ENCODE measurements around the gene CDC26.
"Not testable (repeated sequence)": the region's sequence is repeated elsewhere in the genome, so short reads cannot be mapped to it uniquely, and the experiment has no call there.

CDC26 gene

DNA sequence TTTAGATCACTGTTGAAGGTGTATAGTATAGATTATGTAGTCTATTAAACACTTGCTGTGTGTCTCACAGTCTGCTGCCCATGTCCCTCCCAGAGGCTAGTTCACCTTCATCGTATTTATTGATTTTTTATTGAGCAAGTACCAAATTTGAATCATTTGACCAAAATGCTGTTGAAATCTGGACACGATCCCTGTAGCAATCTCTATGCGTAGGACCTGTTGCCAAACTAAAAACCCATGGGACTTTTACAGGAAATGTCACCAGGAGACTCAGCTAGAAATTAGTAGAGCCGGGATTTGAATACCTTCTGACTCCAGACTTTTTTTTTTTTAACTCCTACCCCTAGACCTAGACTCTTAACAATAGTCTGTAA, 36.5 kb downstream of the CDC26 start:
- no peak for DNase-seq (ENCODE audit: low read depth in 2 of 2)

DNA sequence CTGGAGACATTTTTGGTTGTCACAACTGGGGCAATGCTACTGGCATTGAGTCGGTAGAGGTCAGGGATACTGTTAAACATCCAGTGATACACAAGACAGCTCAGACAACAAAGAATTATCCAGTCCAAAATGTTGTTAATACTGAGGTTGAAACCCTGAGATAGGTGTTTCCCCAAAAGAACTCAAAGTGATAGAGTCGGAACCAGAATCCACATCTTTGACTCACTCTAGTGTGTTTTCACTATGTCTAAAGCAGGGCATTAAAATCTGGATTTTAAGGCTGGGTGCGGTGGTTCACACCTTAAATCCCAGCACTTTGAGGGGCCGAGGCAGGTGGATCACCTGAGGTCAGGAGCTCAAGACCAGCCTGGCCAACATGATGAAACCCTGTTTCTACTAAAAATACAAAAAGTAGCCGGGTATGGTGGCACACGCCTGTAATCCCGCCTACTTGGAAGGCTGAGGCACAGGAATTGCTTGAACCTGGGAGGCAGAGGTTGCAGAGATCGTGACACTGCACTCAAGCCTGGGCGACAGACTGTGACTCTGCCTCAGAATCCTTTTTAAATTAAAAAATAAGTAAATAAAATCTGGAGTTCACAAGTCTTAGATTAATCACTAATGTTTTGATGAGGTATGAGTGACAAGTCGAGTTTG, 37.0 kb downstream of the CDC26 start:
- DNase-seq (ENCODE audit: low read depth in 2 of 2) = no peak

DNA sequence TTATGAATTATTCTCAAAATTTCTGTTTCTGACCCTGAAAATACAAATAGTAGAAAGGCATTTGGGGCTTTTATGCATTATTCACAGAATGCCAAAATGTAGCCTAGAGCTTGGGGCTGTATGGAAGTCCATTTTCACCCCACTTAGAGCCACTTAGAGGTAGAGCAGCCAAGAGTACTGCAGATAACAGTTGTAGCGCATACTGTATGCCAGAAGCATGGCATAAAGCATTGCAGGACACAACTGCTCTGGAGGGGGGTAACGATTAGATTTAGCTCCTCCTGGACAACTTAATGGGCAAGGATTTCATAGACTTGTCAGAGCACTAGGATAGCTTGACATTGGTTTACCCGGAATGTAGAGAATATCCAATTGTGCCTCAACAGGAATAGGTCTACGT, 38.3 kb downstream of the CDC26 start:
- DNase-seq (ENCODE audit: low read depth in 2 of 2) = no peak

DNA sequence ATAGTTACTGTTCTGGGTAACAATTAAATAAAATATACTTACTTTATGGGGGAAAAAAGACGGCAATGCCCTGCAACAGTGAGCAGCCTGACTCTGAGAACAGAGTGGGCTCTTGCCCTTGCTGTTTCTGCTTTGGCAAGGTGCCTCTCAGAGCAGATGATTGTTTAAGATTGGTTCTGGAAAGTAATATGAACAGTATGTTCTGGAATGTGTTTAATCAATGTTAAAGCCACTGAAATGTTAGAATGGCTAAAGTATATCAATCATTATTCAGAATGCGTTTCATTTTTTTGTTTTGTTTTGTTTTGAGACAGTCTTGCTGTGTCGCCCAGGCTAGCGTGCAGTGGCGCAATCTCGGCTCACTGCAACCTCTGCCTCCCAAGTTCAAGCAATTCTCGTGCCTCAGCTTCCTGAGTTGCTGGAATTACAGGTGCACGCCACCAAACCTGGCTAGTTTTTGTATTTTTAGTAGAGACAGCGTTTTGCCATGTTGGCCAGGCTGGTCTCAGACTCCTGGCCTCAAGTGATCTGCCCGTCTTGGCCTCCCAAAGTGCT, 39.6 kb downstream of the CDC26 start:
- not testable (repeated sequence) for DNase-seq (ENCODE audit: low read depth in 2 of 2)

DNA sequence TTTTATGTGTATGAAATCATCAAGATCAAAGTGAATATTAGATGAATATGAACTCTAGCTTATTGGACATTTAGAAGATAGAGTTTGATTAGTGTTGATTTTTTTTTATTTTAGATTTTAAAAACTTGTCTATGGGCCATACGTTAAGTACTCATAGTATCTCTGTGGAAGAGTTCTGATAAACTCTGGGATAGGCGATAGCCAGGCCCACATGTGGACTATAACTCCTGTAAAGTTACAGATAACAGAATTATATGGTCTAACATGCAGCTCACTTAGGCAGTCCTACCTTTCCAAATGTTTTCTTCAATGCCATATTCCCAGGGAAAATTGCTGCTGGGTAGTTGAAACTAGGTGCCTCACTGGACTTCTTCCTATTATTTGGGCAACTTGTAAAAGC, 43.7 kb downstream of the CDC26 start:
- no peak for DNase-seq (ENCODE audit: low read depth in 2 of 2)

DNA sequence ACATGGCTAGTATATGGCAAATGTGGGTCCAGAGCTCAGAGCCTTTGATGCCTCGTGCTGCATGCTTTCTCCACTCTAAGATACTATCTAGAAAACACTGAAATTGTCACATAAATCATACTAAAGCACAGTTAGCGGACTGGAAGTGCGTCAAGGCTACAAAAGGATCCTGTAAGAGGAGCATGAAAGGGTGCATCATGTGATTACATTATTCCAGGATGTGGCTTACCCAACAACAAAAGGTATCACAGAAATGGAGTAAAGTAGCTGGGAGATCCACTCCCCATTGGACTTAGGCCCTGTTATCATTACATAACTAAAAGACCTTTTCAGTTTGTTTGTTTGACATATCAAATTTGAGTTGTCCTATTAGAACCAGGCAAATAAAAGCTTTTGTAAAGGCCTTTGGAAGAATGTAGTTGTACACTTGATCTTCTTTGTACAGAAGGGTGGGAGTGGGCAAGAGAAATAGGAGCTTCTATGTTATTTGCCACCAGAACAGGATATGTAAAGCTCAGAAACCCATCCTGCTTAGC, 47.2 kb downstream of the CDC26 start:
- no peak for DNase-seq (ENCODE audit: low read depth in 2 of 2)

DNA sequence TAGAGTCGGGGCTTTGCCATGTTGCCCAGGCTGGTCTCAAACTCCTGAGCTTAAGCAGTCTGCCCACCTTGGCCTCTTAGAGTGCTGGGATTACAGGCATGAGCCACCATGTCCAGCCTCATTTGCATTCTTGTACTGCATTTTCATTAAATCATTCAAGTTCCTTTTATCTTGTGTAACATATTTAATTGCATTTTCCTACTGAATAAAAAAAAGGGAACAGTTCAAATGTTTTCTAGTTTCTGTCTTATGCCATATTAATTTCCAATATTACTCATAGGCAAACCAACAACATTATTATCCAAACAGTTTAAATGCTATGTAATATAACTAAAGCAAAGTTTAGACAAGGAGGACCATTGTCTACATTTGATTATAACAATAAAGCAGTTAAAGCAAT, 47.9 kb downstream of the CDC26 start:
- no peak for DNase-seq (ENCODE audit: low read depth in 2 of 2)

DNA sequence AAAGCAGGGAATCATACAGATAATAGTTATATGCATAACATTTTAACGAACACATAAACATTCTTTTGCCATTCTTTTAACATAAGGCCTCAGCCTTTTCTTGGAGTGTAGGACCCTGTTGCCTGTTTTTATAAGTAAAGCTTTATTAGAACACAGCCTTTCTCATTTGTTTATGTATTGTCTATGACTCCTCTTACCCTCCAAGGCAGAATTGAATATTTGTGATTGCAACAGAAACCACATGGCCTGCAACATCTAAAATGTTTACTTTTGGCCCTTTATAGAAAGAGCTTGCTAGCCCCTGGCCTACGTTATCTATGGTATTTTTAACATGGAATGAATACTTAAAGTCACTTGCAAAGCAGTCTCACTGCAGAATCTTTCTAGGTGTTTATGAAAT, 51.4 kb downstream of the CDC26 start:
- DNase-seq (ENCODE audit: low read depth in 2 of 2) = no peak

DNA sequence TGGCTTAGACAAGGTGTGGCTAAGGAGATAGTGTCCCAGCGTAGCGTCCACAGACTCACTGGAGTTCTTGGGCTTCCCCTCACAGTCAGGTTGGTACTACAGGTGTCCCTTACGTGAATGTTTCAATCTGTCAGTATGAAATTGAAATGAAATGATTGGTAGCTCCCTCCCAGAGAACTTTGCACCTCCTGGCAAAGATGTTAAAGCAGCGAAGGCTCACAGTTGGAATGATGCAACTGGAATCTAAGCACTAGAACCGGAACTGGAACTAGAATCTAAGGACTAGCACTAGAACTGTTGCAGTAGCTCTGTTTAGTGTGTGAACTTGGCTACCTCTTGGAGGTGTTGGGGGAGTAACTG, 52.9 kb downstream of the CDC26 start:
- DNase-seq (ENCODE audit: low read depth in 2 of 2) = no peak

DNA sequence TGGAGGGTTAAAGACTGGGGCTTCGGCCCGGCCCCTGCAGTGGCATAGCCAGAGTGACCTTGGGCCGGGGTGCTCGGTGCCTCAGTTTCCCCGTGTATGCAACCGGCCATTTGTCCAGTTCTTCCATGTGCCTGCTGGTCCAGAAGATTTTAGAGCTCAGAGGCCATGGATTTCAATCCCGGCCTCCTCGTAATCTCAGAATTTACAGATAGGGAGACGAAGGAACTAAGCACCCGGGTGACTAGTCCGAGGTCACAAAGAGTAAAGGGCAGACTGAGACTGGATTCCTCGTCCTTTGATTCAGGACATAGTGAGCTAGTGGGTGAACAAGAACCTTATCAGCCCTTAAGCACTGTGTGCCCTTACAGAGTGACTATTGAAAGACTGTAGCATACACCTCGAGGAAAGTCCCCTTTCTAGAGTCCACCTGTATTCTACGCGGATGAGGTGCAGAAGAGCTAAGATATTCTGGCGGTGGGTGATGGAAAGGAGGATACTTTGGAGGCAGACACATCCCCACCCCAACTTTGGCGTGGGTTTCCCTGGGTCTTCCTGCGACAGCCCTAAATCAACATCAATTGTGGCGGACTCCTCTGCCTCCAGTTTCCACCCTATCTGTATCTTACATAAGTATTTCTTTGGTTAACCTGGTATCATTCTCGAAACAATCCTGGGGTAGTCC, 53.4 kb downstream of the CDC26 start:
- no peak for DNase-seq (ENCODE audit: low read depth in 2 of 2)

DNA sequence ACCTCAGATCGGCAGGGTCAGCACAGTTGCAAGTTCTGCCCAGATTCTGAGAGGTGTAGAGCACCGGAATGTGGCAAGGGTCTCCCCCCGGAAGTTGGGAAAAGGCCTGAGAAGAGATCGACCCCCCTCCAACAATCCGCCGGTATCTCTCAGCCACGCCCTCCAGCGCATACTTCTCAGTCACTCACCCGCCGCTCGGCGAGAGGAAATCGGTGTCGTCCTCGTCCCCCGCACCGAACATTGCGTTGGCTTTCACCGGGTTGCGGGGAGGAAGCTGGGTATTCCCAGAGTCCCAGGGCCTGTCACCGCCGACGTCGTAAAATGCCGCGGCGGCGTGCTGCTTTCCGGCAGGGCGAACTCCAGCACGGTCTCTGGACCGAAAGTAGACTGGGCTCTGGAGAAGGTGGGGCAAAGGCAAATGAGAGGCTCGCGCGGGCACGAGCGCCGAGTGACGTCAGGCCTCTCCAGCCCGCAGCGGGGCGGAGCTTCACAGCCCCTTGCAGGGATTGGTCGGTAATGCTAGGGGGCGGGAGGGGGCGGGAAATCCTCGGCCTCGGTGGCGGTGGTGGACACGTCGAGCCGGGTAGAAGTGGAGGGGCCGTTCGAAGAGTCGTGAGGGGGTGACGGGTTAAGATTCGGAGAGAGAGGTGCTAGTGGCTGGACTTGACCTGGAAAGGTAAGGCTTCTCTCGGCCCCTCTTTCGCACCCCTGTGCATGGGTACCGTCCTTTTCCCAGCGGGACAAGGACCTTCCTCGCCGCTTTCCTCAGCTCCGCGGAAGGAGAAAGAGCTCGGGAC, 54.2 kb downstream of the CDC26 start, which contains the start of the genes FKBP15 and SLC31A1:
FKBP15 (minus strand) TSS at position 275 of the 797 bp plus-strand sequence; CDS start at position 241, 34 bp downstream.
SLC31A1 (plus strand) TSS at position 542 of the 797 bp plus-strand sequence. CDS start 34,605 bp downstream, outside the sequence.
- DNase-seq (ENCODE audit: low read depth in 2 of 2) = peak; percentile 94 to 97

DNA sequence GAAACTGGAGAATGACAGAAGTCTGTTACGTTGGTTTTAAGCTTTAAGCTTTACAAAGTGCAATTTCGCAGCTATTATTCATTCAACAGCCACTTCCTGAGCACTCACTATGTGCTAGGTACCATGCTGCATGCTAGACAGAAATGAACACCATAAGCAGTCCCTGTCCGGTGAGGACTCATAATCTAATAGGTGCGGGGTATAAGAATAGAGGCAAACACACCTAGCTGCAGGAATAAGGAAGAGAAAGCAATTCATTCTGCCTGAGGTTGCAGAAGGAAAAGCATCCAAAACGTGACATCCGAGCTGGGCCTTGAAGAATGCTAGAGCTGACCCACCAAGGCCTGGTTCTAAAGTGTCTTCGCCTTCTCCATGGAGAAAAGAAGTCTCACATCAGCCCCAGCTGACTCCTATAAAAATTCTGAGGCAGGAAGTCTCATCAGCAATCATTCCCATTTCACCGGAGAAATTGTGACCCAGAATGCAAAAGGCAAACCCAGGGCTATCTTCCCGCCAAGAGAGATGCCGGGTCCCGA, 54.8 kb downstream of the CDC26 start:
- DNase-seq (ENCODE audit: low read depth in 2 of 2) = no peak

DNA sequence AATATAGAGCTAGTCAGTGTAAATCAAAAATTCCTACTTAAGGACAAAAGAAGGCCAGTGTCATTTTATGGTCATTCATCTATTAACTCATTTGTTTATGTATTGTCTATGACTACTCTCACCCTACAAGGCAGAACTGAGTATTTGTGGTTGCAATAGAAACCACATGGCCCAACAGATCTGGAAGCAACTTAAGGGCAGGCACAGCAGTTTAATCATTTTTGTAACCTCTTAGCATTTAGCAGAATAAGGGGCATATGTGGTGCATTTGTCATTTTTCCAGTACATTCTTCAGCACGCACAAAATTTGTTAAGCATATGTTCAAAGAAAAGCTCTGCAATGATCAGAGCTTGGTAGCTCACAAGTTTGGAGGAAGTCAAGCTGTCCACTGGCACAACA, 55.4 kb downstream of the CDC26 start:
- DNase-seq (ENCODE audit: low read depth in 2 of 2) = no peak

DNA sequence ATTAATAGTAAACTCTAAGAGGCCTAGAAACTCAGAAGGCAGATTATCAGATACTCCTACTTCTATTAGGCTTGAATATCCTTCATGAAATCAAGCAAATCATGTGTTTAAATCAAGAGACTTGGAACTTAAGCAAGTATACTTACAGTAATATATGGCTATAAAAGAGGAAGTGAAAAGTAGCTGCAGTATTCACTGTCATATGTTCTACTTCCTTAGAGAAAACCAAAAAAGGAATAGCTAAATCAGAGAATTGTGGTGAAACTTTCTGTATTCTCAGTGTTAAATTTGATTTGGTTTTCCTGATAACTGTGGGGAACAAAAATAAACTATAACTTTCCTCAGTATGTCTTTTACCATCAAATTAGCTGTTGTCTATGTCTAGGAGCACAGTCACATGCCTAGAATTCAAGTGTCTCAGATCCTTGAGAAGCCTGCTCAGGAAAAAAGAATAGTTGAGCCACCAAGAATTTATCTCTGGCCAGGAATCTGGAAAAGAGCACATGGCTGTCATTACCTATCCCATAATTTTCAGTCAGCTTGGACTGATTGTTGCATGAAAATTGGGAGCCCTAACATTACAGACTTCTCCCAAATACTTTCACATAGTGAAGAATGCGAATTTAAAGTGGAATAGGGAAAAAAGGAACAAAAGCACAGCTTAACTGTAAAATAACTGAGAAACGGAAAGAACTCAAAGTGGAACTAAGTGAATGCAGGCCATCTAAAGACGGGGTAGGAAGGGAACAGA, 56.0 kb downstream of the CDC26 start:
- no peak for DNase-seq (ENCODE audit: low read depth in 2 of 2)

Measured in stimulated activated CD8-positive, alpha-beta memory T cell treated with anti-CD3 and anti-CD28 coated beads, Interleukin-7, amount 100 ng/mL, for 4 hours (primary cell).